PC-9 (cell line): ENCODE data around the gene RTKN2.

Source experiments
- EZH2 ChIP-seq: fragments of 200-600 bp; sonication (generic); IDR thresholded peaks from 2 replicates; pipeline ENCODE4 v1.8.0; 2017; ENCODE audit warnings: antibody characterized with exemption, low read depth
- TF ChIP-seq, protein P1 (sequence below): fragments of 200-600 bp; sonication (generic); conservative IDR thresholded peaks from 2 replicates; pipeline ENCODE4 v1.6.1; 2017; ENCODE audit warnings: mixed run types, antibody characterized with exemption, mild to moderate bottlenecking, moderate library complexity

DNA sequence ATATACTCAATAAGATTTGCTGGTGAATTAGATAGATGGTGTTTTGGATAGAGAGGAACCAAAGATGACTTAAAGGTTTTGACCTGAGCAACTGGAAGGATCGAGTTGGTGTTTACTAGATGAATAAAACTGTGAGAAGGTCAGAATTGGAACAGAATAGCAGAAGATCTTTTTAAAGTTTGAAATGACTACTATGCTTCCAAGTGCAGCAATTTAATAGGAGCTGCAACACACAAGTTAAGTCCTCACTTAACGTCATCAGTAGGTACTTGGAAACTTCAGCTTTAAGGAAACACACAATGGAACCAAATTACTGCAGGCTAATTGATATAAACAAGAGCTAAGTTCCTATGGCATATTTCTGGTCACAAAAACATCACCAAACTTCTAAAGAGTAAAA, 86.5 kb downstream of the RTKN2 start:
- TF ChIP-seq, protein P1, sequence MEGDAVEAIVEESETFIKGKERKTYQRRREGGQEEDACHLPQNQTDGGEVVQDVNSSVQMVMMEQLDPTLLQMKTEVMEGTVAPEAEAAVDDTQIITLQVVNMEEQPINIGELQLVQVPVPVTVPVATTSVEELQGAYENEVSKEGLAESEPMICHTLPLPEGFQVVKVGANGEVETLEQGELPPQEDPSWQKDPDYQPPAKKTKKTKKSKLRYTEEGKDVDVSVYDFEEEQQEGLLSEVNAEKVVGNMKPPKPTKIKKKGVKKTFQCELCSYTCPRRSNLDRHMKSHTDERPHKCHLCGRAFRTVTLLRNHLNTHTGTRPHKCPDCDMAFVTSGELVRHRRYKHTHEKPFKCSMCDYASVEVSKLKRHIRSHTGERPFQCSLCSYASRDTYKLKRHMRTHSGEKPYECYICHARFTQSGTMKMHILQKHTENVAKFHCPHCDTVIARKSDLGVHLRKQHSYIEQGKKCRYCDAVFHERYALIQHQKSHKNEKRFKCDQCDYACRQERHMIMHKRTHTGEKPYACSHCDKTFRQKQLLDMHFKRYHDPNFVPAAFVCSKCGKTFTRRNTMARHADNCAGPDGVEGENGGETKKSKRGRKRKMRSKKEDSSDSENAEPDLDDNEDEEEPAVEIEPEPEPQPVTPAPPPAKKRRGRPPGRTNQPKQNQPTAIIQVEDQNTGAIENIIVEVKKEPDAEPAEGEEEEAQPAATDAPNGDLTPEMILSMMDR = no peak
- no peak for TF ChIP-seq EZH2
